ENCODE data around the gene VWA5A.

DNA sequence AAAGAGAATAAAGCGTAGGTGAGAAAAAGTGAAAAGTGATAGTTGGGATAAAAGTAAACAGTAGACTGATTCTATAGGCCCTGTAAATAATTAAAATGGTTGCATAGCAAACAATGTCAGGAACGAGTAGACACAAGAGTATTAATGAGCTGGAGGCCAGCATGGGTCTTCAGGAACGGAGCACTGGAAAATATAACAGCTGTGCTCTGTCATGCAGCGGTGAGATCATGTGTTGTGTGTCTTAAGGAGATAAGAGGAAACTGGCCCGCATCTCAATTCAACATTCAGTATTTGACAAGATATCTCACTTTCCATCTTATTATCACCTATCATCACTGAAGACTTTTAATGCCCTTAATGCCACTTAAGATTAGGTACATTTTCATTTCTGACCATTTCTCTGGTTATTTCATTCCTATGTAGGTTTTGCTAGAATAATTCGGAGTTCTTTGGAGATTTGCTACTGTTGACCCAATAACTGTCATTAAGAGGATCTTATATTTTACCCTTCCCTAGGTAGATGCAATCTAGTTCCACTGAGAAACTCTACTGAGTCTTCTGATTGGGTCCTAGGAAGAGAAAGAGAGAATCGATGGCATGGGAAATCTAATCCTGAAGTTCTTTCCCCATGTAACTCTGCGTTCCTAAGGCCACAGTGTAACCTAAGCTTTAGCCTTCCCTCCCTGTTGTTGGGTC, 35.5 kb upstream of the VWA5A start:
- TF ChIP-seq, protein P1, sequence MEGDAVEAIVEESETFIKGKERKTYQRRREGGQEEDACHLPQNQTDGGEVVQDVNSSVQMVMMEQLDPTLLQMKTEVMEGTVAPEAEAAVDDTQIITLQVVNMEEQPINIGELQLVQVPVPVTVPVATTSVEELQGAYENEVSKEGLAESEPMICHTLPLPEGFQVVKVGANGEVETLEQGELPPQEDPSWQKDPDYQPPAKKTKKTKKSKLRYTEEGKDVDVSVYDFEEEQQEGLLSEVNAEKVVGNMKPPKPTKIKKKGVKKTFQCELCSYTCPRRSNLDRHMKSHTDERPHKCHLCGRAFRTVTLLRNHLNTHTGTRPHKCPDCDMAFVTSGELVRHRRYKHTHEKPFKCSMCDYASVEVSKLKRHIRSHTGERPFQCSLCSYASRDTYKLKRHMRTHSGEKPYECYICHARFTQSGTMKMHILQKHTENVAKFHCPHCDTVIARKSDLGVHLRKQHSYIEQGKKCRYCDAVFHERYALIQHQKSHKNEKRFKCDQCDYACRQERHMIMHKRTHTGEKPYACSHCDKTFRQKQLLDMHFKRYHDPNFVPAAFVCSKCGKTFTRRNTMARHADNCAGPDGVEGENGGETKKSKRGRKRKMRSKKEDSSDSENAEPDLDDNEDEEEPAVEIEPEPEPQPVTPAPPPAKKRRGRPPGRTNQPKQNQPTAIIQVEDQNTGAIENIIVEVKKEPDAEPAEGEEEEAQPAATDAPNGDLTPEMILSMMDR (conservative IDR thresholded peaks at IDR 0.05 in 1 of 2, IDR thresholded peaks at IDR 0.05 in 1 of 2; ENCODE audit: low read depth in 1 of 2, low read length in 2 of 2), result no peak
- no peak for TF ChIP-seq EZH2 (IDR thresholded peaks at IDR 0.05; ENCODE audit: low read length, missing control alignments)

All from fibroblast of lung (primary cell).